GM23338 (cell line): ENCODE measurements around the gene GCK. TPM values are rescaled to one million over a fixed set of nuclear protein-coding genes. Genes with fewer than 3 reads are reported as not detected.

Experiments
- ATAC-seq: fragments of 200-7000 bp; cut with Tn5 transposase; 3 replicates; pipeline ENCODE4 v1.9.1; 2020
- DNase-seq: peaks from one replicate; pipeline ENCODE4 v3.0.0-alpha.2; 2015; ENCODE audit warnings: low spot score
- H2AFZ ChIP-seq: fragments of 200-600 bp; sonication (generic); 2 replicates; pipeline ENCODE4 v1.8.0; 2016; ENCODE audit warnings: antibody characterized with exemption, mild to moderate bottlenecking, moderate library complexity
- H3F3A ChIP-seq: fragments of 200-600 bp; sonication (generic); replicated peaks from 2 replicates; pipeline ENCODE4 v1.8.0; 2017; ENCODE audit warnings: antibody characterized with exemption, mixed run types, low read depth
- H3K27ac ChIP-seq: fragments of 200-600 bp; sonication (generic); 2 replicates; pipeline ENCODE4 v1.6.1; 2016; ENCODE audit warnings: low read depth
- H3K27me3 ChIP-seq: fragments of 200-600 bp; sonication (generic); 2 replicates; pipeline ENCODE4 v1.8.0; 2016; ENCODE audit warnings: mild to moderate bottlenecking, mixed run types, moderate library complexity; ENCODE audit not compliant: insufficient read depth
- H3K36me3 ChIP-seq: fragments of 200-600 bp; sonication (generic); 2 replicates; pipeline ENCODE4 v1.8.0; 2016; ENCODE audit warnings: mild to moderate bottlenecking; ENCODE audit not compliant: insufficient read depth
- H3K4me1 ChIP-seq: fragments of 200-600 bp; sonication (generic); 2 replicates; pipeline ENCODE4 v1.8.0; 2016; ENCODE audit warnings: mild to moderate bottlenecking, moderate library complexity; ENCODE audit not compliant: insufficient read depth
- H3K4me2 ChIP-seq: fragments of 200-600 bp; sonication (generic); 2 replicates; pipeline ENCODE4 v1.7.1; 2017; ENCODE audit warnings: mixed run types
- H3K4me3 ChIP-seq: fragments of 200-600 bp; sonication (generic); 2 replicates; pipeline ENCODE4 v1.6.1; 2016; ENCODE audit warnings: mixed run types
- H3K79me2 ChIP-seq: fragments of 200-600 bp; sonication (generic); replicated peaks from 2 replicates; pipeline ENCODE4 v1.8.0; 2017; ENCODE audit warnings: mild to moderate bottlenecking; ENCODE audit not compliant: insufficient read depth
- H3K9me2 ChIP-seq: fragments of 200-600 bp; sonication (generic); 2 replicates; pipeline ENCODE4 v1.8.0; 2017; ENCODE audit not compliant: insufficient read depth
- H4K20me1 ChIP-seq: fragments of 200-600 bp; sonication (generic); replicated peaks from 2 replicates; pipeline ENCODE4 v1.8.0; 2017; ENCODE audit warnings: mild to moderate bottlenecking; ENCODE audit not compliant: insufficient read depth
- H3K27ac Mint-ChIP-seq: 2 replicates; pipeline ENCODE4 v1.8.0; 2020; ENCODE audit warnings: inconsistent platforms, mild to moderate bottlenecking, moderate library complexity, mixed read lengths
- H3K27me3 Mint-ChIP-seq: 3 replicates; pipeline ENCODE4 v1.8.0; 2022; ENCODE audit warnings: low read depth, mild to moderate bottlenecking, moderate library complexity, mixed read lengths, inconsistent platforms; ENCODE audit not compliant: insufficient read depth, poor library complexity
- H3K36me3 Mint-ChIP-seq: 3 replicates; pipeline ENCODE4 v1.8.0; 2021; ENCODE audit warnings: low read depth, mild to moderate bottlenecking, inconsistent platforms, moderate library complexity, mixed read lengths
- H3K4me1 Mint-ChIP-seq: 3 replicates; pipeline ENCODE4 v1.8.0; 2020; ENCODE audit warnings: mild to moderate bottlenecking, inconsistent platforms, mixed read lengths
- H3K4me3 Mint-ChIP-seq: 3 replicates; pipeline ENCODE4 v1.8.0; 2021; ENCODE audit warnings: moderate library complexity, mild to moderate bottlenecking, inconsistent platforms, mixed read lengths
- H3K9me3 Mint-ChIP-seq: 3 replicates; pipeline ENCODE4 v1.8.0; 2020; ENCODE audit warnings: moderate library complexity, mild to moderate bottlenecking, inconsistent platforms, mixed read lengths
- CREB1 ChIP-seq: fragments of 250-450 bp; sonication (Bioruptor Pico); IDR thresholded peaks from 2 replicates; pipeline ENCODE4 v1.5.0; 2020; ENCODE audit warnings: low read depth, mild to moderate bottlenecking, moderate library complexity
- EZH2 ChIP-seq: fragments of 200-600 bp; sonication (generic); IDR thresholded peaks from one replicate; pipeline ENCODE4 v1.8.0; 2017; ENCODE audit warnings: antibody characterized with exemption, mild to moderate bottlenecking, low read depth; ENCODE audit not compliant: unreplicated experiment
- EZH2phosphoT487 ChIP-seq: fragments of 200-600 bp; sonication (generic); IDR thresholded peaks from one replicate; pipeline ENCODE4 v1.8.1; 2018; ENCODE audit warnings: antibody characterized with exemption; ENCODE audit not compliant: unreplicated experiment
- JUNB ChIP-seq: IDR thresholded peaks from one replicate; pipeline ENCODE4 v1.6.1; 2016; ENCODE audit warnings: antibody characterized with exemption; ENCODE audit not compliant: unreplicated experiment
- NANOG ChIP-seq: IDR thresholded peaks from 2 replicates; pipeline ENCODE4 v1.6.1; 2016; ENCODE audit warnings: antibody characterized with exemption, borderline replicate concordance
- POLR2AphosphoS5 ChIP-seq: IDR thresholded peaks from 2 replicates; pipeline ENCODE4 v1.6.1; 2016; ENCODE audit warnings: antibody characterized with exemption, low read depth
- STAT1 ChIP-seq: IDR thresholded peaks from one replicate; pipeline ENCODE4 v1.6.1; 2016; ENCODE audit warnings: antibody characterized with exemption; ENCODE audit not compliant: unreplicated experiment
- ZNF114 ChIP-seq: fragments of 250-450 bp; sonication (Bioruptor Pico); IDR thresholded peaks from 2 replicates; pipeline ENCODE4 v1.5.0; 2020; ENCODE audit warnings: mild to moderate bottlenecking, moderate library complexity
- ZNF331 ChIP-seq: fragments of 250-450 bp; sonication (Bioruptor Pico); IDR thresholded peaks from 2 replicates; pipeline ENCODE4 v1.5.0; 2020; ENCODE audit warnings: low read depth, mild to moderate bottlenecking, moderate library complexity
- polyA plus RNA-seq: library from polyadenylated mRNA; unstranded; fragments of >200 nt; fragmentation: Nextera tagmentation; extraction: Ambion mirVana; gene quantifications from 2 replicates; pipeline ENCODE4 v1.2.1, GENCODE V29; 2016
- total RNA-seq: library from RNA; depleted of rRNA; stranded (reverse); fragments of >200 nt; shearing (Covaris generic); gene quantifications from 2 replicates; pipeline ENCODE4 v1.2.3, GENCODE V29; 2014
- TF ChIP-seq, protein P1 (sequence below), 2 experiments: fragments of 200-600 bp in 1 of 2; sonication (generic) in 1 of 2; conservative IDR thresholded peaks; 2 replicates each; pipeline versions ENCODE4 v1.5.1 to v1.6.1; 2016 to 2017; ENCODE audit warnings: antibody characterized with exemption in 2 of 2, low read depth in 2 of 2, mild to moderate bottlenecking in 2 of 2, moderate library complexity in 1 of 2
- TF ChIP-seq, protein P2 (sequence below): IDR thresholded peaks from one replicate; pipeline ENCODE4 v1.6.1; 2018; ENCODE audit warnings: antibody characterized with exemption; ENCODE audit not compliant: unreplicated experiment
- TF ChIP-seq, protein P3 (sequence below): IDR thresholded peaks from 2 replicates; pipeline ENCODE4 v1.6.1; 2016; ENCODE audit warnings: antibody characterized with exemption
- TF ChIP-seq, protein P4 (sequence below): fragments of 250-450 bp; sonication (Bioruptor Pico); IDR thresholded peaks from 2 replicates; pipeline ENCODE4 v1.5.0; 2020; ENCODE audit warnings: mild to moderate bottlenecking, moderate library complexity

The GCK gene
- total and polyA plus RNA-seq, 2 experiments from 2014 or later: 6.1 to 7.3 TPM

DNA sequence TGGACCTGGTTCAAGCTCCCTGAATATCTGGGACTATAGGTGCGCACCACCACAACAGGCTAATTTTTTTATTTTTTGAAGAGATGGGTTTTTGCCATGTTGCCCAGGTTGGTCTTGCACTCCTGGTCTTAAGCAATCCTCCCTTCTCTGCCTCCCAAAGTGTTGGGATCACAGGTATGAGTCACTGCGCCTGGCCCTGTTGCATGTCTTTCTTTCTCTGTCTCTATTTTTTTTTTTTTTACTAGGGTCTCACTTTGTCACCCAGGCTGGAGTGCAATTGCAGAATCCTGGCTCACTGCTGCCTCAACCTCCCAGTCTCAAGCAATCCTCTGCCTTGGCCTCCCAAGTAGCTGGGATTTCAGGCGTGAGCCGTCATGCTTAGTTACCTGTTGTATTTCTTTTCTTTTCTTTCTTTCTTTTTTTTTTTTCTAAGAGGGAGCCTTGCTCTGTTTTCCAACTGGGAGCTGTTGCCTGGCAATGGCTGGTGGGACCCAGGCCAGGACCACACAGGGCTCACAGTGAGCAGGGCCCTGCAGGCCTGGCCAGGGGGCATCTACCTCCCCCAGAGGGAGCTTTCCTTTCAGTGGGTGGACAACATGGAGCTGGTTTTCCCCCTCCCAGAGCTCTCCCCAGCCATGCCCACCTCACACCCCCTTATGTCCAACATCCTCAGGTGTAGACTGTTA, 54.2 kb downstream of the GCK start:
- no peak overlapping the region for H3K4me2 ChIP-seq
- peaks cover 8% of the 10 kb centered on the region for H3K4me1 ChIP-seq
- H3K27me3 ChIP-seq: peaks cover 21% of the 10 kb centered on the region; the same call in 1 of the 2 replicates
- H3K4me3 Mint-ChIP-seq: no peak overlapping the region
- no peak overlapping the region for H3K4me3 ChIP-seq
- no peaks in the 10 kb centered on the region for H3K79me2 ChIP-seq
- 0 out of 2 replicates have a peak, but pooled peaks cover 6% of the 10 kb centered on the region for H4K20me1 ChIP-seq
- no peak overlapping the region for H3K27ac Mint-ChIP-seq
- TF ChIP-seq EZH2phosphoT487: no peak
- TF ChIP-seq STAT1: no peak
- no peak for TF ChIP-seq NANOG
- TF ChIP-seq EZH2: no peak
- TF ChIP-seq, protein P1, sequence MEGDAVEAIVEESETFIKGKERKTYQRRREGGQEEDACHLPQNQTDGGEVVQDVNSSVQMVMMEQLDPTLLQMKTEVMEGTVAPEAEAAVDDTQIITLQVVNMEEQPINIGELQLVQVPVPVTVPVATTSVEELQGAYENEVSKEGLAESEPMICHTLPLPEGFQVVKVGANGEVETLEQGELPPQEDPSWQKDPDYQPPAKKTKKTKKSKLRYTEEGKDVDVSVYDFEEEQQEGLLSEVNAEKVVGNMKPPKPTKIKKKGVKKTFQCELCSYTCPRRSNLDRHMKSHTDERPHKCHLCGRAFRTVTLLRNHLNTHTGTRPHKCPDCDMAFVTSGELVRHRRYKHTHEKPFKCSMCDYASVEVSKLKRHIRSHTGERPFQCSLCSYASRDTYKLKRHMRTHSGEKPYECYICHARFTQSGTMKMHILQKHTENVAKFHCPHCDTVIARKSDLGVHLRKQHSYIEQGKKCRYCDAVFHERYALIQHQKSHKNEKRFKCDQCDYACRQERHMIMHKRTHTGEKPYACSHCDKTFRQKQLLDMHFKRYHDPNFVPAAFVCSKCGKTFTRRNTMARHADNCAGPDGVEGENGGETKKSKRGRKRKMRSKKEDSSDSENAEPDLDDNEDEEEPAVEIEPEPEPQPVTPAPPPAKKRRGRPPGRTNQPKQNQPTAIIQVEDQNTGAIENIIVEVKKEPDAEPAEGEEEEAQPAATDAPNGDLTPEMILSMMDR (conservative IDR thresholded peaks at IDR 0.05; ENCODE audit: low read depth in 2 of 2): no peak
- TF ChIP-seq CREB1 (CRISPR knock-in tag): no peak
- TF ChIP-seq ZNF114 (CRISPR knock-in tag): no peak
- no peak for TF ChIP-seq POLR2AphosphoS5
- TF ChIP-seq, protein P2, sequence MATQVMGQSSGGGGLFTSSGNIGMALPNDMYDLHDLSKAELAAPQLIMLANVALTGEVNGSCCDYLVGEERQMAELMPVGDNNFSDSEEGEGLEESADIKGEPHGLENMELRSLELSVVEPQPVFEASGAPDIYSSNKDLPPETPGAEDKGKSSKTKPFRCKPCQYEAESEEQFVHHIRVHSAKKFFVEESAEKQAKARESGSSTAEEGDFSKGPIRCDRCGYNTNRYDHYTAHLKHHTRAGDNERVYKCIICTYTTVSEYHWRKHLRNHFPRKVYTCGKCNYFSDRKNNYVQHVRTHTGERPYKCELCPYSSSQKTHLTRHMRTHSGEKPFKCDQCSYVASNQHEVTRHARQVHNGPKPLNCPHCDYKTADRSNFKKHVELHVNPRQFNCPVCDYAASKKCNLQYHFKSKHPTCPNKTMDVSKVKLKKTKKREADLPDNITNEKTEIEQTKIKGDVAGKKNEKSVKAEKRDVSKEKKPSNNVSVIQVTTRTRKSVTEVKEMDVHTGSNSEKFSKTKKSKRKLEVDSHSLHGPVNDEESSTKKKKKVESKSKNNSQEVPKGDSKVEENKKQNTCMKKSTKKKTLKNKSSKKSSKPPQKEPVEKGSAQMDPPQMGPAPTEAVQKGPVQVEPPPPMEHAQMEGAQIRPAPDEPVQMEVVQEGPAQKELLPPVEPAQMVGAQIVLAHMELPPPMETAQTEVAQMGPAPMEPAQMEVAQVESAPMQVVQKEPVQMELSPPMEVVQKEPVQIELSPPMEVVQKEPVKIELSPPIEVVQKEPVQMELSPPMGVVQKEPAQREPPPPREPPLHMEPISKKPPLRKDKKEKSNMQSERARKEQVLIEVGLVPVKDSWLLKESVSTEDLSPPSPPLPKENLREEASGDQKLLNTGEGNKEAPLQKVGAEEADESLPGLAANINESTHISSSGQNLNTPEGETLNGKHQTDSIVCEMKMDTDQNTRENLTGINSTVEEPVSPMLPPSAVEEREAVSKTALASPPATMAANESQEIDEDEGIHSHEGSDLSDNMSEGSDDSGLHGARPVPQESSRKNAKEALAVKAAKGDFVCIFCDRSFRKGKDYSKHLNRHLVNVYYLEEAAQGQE: no peak
- TF ChIP-seq, protein P3, sequence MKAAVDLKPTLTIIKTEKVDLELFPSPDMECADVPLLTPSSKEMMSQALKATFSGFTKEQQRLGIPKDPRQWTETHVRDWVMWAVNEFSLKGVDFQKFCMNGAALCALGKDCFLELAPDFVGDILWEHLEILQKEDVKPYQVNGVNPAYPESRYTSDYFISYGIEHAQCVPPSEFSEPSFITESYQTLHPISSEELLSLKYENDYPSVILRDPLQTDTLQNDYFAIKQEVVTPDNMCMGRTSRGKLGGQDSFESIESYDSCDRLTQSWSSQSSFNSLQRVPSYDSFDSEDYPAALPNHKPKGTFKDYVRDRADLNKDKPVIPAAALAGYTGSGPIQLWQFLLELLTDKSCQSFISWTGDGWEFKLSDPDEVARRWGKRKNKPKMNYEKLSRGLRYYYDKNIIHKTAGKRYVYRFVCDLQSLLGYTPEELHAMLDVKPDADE: no peak
- TF ChIP-seq, protein P4, sequence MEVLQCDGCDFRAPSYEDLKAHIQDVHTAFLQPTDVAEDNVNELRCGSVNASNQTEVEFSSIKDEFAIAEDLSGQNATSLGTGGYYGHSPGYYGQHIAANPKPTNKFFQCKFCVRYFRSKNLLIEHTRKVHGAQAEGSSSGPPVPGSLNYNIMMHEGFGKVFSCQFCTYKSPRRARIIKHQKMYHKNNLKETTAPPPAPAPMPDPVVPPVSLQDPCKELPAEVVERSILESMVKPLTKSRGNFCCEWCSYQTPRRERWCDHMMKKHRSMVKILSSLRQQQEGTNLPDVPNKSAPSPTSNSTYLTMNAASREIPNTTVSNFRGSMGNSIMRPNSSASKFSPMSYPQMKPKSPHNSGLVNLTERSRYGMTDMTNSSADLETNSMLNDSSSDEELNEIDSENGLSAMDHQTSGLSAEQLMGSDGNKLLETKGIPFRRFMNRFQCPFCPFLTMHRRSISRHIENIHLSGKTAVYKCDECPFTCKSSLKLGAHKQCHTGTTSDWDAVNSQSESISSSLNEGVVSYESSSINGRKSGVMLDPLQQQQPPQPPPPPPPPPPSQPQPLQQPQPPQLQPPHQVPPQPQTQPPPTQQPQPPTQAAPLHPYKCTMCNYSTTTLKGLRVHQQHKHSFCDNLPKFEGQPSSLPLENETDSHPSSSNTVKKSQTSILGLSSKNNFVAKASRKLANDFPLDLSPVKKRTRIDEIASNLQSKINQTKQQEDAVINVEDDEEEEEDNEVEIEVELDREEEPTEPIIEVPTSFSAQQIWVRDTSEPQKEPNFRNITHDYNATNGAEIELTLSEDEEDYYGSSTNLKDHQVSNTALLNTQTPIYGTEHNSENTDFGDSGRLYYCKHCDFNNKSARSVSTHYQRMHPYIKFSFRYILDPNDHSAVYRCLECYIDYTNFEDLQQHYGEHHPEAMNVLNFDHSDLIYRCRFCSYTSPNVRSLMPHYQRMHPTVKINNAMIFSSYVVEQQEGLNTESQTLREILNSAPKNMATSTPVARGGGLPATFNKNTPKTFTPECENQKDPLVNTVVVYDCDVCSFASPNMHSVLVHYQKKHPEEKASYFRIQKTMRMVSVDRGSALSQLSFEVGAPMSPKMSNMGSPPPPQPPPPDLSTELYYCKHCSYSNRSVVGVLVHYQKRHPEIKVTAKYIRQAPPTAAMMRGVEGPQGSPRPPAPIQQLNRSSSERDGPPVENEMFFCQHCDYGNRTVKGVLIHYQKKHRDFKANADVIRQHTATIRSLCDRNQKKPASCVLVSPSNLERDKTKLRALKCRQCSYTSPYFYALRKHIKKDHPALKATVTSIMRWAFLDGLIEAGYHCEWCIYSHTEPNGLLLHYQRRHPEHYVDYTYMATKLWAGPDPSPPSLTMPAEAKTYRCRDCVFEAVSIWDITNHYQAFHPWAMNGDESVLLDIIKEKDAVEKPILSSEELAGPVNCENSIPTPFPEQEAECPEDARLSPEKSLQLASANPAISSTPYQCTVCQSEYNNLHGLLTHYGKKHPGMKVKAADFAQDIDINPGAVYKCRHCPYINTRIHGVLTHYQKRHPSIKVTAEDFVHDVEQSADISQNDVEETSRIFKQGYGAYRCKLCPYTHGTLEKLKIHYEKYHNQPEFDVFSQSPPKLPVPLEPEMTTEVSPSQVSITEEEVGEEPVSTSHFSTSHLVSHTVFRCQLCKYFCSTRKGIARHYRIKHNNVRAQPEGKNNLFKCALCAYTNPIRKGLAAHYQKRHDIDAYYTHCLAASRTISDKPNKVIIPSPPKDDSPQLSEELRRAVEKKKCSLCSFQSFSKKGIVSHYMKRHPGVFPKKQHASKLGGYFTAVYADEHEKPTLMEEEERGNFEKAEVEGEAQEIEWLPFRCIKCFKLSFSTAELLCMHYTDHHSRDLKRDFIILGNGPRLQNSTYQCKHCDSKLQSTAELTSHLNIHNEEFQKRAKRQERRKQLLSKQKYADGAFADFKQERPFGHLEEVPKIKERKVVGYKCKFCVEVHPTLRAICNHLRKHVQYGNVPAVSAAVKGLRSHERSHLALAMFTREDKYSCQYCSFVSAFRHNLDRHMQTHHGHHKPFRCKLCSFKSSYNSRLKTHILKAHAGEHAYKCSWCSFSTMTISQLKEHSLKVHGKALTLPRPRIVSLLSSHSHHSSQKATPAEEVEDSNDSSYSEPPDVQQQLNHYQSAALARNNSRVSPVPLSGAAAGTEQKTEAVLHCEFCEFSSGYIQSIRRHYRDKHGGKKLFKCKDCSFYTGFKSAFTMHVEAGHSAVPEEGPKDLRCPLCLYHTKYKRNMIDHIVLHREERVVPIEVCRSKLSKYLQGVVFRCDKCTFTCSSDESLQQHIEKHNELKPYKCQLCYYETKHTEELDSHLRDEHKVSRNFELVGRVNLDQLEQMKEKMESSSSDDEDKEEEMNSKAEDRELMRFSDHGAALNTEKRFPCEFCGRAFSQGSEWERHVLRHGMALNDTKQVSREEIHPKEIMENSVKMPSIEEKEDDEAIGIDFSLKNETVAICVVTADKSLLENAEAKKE (CRISPR knock-in tag): no peak
- TF ChIP-seq ZNF331: no peak
- no peak for TF ChIP-seq JUNB
- H3K36me3 Mint-ChIP-seq: no peaks in the 10 kb centered on the region
- no peaks in the 10 kb centered on the region for H3K9me2 ChIP-seq
- H3K27ac ChIP-seq: no peak overlapping the region
- H3F3A ChIP-seq: no peaks in the 10 kb centered on the region
- H3K27me3 Mint-ChIP-seq: peaks cover 34% of the 10 kb centered on the region
- peaks cover 20% of the 10 kb centered on the region for H3K4me1 Mint-ChIP-seq
- no peaks in the 10 kb centered on the region for H3K9me3 Mint-ChIP-seq
- H3K36me3 ChIP-seq: no peaks in the 10 kb centered on the region
- H2AFZ ChIP-seq: no peak overlapping the region
- no peak for ATAC-seq
- DNase-seq: no peak
